GM18519 (cell line): ENCODE results near the gene MAP1LC3B2.

Source experiments
- ATAC-seq: cut with Tn5 transposase; IDR thresholded peaks from one replicate; pipeline ENCODE4 v1.9.1; 2021; ENCODE audit warnings: mild to moderate bottlenecking, moderate library complexity; ENCODE audit not compliant: unreplicated experiment, low FRiP score

The MAP1LC3B2 gene

DNA sequence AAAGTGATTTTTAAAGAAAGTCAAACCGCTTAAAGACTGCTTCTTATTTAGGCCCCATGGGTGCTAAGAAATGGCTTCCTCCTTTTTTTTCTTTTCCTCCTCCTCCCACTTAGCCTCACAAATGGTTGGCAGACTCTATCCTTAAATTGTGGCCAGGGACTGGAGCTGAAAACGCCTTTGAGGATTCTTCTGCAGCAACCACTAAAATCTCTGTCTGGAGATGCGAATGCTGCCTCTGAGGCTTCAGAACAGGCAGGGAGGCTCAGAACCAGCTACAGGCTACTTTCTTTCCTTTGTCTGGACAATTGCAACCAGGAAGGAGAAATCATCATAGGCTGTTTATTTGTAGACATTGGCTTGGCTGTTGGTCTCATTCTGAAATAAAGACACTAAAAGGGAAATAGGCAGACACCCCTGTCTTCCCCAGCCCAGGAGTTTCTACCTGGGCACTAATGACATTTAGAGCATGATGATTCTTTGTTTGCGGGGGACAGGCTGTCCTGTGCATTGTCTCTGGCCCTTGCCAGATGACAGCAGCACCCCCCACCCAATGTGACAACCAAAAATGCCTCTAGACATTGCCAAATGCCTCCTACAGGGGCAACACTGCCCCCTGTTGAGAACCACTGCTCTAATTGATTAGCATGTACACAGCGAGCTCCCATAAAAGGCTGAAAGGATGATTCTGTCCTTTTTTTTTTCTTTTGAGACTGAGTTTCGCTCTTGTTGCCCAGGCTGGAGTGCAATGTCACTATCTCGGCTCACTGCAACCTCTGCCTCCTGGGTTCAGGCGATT lies 50.3 kb downstream of the MAP1LC3B2 start:
- no peak for ATAC-seq

DNA sequence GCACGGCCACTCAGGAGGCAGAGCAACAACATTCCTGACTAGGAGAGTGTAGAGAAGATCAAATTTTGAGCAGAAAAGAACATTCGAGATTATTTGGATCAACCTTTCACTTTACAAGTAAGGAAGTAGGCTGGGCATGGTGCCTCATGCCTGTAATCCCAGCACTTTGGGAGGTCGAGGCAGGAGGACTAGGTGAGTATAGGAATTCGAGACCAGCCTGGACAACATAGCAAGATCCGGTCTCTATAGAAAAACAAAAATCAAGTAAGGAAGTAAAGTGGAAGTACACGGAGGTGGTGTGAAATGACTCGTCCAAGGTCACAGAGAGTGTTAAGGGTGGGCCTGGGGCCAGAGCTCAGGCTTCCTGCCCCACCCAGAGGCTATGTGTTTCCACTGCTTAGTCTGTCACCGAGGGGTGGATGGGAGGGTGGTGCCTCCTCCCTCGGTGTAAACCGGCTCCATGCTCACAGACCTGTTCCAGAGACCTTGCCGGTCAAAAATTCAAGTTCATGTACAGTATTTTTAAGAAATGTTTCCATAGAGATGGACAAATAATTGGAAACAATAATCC lies 51.9 kb downstream of the MAP1LC3B2 start:
- no peak for ATAC-seq

DNA sequence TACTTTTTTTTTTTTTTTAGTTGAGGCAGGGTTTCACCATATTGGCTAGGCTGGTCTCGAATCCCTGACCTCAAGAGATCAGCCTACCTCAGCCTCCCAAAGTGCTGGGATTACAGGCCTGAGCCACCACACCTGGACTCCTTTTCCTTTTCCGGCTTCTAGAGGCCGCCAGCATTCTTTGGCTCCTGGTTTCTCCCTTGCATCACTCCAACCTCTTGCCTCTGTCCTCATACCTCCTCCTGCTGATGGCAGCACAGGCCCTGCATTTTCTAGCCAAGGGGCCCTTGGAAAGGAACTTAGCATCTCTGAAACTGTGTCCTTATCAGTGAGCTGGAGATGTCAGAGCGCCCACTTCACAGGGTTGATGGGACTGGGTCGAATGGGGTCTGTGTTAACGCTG lies 53.3 kb downstream of the MAP1LC3B2 start:
- ATAC-seq: no peak

DNA sequence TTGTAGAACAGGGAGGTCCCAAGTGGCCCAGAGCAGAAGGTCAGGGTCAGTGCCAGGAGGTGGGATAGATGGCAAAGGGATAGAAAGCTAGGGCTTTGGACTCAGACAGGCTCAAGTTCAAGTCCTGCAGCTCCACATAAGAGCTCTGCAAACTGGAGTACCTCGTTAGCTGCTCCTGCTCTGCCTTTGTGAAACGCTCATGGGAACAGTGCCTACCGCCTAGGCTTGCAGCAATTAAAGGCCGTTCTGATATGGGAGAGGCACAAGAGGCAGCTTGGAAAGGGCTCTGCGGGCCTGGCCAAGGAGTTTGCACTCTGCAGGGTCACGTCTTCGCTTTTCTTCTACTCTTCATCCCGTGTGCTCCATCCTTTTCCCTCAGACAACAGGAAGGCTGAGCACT lies 54.1 kb downstream of the MAP1LC3B2 start:
- ATAC-seq: no peak

DNA sequence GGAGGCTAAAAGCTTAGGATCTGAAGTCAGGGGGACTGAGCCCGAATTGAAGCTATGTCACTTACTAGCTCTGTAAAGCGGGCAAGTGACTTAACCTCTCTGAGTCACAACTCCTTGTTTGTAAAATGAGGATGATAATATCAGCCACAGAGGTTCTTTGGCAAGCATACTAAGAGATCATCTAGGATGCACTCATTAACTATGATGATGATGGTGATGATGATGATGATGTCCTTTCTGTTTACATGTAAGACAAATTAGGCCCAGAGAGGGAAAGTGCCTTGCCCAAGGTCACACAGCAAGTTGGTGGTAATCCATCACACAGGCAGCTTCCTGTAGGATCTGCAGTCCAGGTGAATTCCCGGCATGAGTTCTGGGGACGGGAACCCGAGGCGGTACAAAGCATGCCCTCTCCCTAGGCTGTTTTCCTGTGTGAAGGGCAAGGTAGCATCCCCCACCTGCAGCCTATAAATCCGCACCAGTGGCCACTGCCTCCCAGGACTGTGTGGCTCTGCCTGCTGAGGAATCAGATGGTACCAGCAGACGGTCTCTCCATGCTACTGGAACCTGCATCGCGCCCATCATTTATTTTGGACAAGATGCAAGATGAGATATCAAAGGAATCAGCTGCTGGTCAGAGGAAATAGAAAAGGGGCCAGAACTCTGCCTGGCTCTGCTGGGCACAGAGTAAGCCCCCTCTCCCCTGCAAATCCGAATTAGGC lies 55.2 kb downstream of the MAP1LC3B2 start:
- ATAC-seq: no peak

DNA sequence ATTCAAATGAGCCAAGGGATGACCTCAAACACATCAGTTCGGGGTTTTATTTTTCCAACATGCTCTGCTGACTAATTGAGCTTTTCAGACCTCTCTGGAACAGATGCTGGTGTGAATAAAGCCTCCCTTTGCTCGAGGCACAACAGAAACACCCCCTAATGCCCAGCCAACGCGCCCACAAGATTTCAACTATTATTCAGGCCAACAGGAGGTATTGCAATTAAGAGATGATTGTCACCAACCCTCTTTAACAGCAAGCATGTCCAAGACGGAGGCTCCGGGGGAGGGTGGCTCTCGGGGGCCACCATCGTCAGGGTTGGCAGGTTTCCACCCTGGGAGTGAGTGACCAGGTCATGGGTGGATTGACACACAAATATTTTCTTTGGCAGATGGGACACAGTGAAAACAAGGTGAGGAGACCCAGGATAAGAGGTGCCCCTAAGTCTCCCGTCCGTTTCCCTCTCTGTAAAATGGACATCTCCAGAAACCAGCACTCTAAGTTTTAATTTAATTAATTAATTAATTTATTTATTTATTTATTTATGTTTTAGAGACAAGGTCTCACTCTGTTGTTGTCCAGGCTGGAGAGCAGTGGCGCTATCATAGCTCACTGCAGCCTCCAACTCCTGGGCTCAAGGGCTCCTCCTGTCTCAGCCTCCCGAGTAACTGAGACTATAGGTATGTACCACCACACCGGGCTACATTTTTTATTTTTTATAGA lies 56.1 kb downstream of the MAP1LC3B2 start:
- no peak for ATAC-seq

DNA sequence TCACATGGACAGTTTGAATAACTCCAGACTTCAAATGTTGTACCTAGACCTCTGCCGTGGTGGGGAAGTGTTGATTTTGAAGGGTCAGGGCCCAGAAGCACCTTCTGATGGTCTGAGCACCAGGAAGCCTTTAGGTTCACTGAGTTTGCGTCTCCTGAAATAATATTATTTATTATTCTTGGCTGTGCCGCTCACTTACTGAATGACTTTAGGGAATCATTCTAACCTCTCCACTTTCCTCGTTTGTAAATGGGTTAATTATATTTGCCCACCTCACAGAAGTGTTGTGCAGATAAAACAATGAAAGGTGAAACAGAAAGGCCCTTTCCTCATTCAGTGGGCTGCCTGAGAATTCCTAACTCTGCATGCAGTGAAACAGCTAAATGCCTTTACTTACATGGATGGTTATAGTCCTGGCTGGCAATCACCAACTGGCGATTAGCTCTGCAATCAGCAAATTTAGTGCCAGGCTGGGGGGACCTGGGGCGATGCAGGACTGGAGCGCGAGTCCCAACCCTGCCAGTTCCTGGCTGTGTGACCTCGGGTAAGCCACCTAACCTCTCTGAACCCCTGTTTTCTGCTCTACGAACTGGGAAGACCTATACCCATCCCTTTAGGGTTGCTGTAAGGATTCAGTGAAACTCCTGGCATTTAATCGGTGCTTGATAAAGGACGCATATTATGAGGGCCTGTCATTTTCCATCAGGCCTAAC lies 57.5 kb downstream of the MAP1LC3B2 start:
- ATAC-seq: no peak

DNA sequence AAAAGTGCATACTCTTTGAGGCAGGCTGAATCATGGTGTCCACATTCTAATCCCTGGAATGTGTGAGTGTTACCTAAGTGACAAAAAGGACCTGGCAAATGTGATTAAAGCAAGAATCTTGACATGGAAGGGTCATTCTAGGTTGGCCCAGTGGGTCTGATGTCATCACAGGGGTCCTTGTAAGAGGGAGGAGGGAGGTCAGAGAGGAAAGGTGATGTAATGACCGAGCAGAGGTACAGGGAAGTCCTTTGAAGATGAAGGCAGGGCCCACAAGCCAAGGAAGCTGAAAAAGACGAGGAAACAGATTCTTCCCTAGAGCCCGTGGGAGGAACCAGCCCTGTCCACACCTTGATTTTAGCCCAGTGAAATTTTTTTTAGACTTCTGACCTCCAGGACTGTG lies 60.1 kb downstream of the MAP1LC3B2 start:
- ATAC-seq: no peak

DNA sequence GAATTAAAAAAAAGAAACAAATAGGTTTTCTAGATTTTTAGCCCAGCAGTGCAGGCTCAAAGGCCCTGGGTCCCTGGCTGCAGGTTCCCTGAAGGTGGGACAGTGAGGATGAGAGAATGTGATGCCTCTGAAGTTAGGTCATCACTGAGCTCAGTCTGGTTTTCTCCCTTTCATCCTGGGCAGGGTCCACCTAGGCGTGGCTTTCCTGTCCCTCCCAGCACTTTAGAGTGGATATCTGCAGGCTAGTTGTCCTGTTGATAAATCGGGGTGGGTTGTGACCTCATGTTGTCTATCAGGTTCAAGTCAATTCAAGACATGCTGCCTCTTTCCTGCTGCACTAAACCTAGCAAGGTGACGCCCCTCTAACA lies 60.9 kb downstream of the MAP1LC3B2 start:
- ATAC-seq: no peak

DNA sequence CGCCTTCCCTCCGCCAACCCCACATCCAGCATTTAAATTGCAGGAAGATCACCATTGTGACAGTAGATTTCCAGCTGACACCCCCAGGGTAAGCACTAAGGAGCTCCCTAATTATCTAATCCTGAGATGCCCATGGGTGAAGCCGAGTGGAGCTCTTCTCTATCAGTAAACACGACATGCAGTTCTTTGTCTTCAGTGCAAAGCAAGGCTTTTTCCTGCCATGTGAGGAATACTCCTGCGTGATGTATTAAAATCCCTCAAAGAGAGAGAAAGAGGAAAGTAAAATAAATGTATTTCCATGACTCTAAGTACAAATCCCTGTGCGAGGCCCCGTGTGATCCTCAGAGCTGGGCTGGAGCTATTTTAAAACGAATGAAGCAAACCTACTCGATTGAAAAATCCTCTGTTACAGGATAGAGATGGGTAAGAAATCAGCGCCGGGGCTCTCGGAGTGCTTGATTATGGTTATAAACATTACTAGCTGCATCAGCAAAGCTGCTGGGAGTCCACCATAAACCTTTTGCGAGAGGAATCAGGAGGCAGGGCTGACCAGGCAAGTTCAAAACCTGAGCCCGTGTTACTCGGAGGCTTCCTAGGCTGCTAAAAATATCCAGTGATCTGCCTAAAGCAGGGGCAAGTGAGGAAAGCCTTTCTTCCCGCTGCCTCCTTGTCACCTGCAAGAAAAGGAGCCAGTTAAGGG lies 61.5 kb downstream of the MAP1LC3B2 start:
- no peak for ATAC-seq

DNA sequence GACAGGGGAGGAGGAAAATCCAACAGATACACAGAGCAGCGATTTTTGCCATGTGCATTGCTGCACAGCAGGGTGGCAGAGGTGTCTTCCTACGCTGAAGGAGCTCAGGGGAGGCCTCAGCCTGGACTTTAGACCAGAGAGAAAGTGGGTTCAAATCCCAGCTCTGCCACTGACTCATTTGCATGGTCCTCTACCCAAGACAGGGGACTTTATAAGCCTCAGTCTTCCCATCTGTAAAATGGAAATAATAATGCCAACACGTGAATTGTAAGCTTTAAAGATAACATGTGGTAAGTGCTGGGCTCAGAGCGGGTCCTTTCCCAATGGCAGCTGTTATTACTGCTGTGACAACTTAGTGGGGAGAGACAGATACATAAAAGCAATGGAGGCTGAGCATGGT lies 62.0 kb downstream of the MAP1LC3B2 start:
- no peak for ATAC-seq

DNA sequence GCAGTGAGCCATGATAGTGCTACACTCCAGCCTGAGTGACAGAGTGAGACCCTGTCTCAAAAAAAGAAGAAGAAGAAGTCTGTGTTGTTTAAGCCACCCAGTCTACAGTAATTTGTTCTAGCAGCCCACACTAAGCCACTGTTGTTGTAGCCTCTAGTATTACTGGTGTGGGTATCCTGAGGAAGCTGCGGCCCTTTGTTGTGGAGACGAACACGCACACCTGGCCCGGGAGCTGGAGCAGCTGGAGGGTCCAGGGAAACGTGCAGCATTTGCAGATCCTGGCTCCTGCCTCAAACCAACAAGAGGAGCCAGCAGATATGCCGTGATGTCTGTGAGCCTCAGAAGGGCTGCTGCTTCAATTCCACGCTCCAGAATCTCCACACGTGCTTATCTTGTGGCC lies 65.3 kb downstream of the MAP1LC3B2 start:
- no peak for ATAC-seq

DNA sequence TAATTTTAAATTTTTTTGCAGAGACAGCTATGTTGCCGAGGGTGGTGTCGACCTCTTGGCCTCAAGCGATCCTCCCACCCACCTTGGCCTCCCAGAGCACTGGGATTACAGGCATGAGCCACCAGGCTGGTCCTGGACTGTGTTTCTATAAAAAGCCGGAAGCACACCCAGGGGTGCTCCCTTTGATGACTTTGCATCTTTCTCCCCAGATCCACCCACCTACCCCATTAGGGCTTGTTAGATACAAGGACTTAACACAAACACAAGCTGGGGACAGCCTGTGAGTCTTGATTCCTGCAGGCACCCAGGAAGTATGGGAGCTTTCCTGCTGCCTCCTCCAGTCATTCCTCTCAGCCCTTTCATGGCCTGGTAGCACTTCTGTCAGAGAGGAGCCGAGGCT lies 67.0 kb downstream of the MAP1LC3B2 start:
- ATAC-seq: no peak
